ENCODE measurements around the gene ADARB1. TPM values are rescaled to one million over a fixed set of nuclear protein-coding genes. Genes with fewer than 3 reads are reported as not detected.

ADARB1 gene
- polyA plus RNA-seq, 1 of the 3 experiments (the other 2 are of a cell fraction) = 7.8 TPM

- peaks cover 0 to 15% of the 10 kb centered on the region in 2 experiments for H3K36me3 ChIP-seq (replicated peaks in 1 of 2; ENCODE audit: control insufficient read depth in 1 of 2, insufficient read depth in 2 of 2, low read length in 1 of 2)
- no peak for TF ChIP-seq PBX3 (IDR thresholded peaks at IDR 0.05)
- TF ChIP-seq EZH2phosphoT487 (IDR thresholded peaks at IDR 0.05; ENCODE audit: borderline replicate concordance, low read depth) = no peak
- no peak for TF ChIP-seq SIN3A (IDR thresholded peaks at IDR 0.05; ENCODE audit: borderline replicate concordance, low read depth, low read length)
- no peak for TF ChIP-seq IRF3 (IDR thresholded peaks at IDR 0.05; ENCODE audit: low read depth, low read length)
- no peak for TF ChIP-seq USF2 (IDR thresholded peaks at IDR 0.05; ENCODE audit: borderline replicate concordance, low read depth, low read length)
- TF ChIP-seq CHD2 (IDR thresholded peaks at IDR 0.05; ENCODE audit: low read length, partially characterized antibody) = no peak
- no peak for TF ChIP-seq FOXM1 (IDR thresholded peaks at IDR 0.05; ENCODE audit: low read depth)
- no peak for TF ChIP-seq MEF2A (IDR thresholded peaks at IDR 0.05; ENCODE audit: borderline replicate concordance, low read depth)
- TF ChIP-seq RCOR1 (IDR thresholded peaks at IDR 0.05; ENCODE audit: low read length) = no peak
- no peak for TF ChIP-seq REST (IDR thresholded peaks at IDR 0.05; ENCODE audit: low read depth, low read length)
- no peak for TF ChIP-seq FOSL2 (IDR thresholded peaks at IDR 0.05; ENCODE audit: borderline replicate concordance, low read depth)
- TF ChIP-seq TEAD4 (IDR thresholded peaks at IDR 0.05; ENCODE audit: borderline replicate concordance, insufficient read depth) = no peak
- no peak overlapping the region for H3K4me3 ChIP-seq (ENCODE audit: low read depth in 2 of 2, low read length in 1 of 2)
- H3K9me2 ChIP-seq = no peaks in the 10 kb centered on the region
- POLR2A ChIA-PET = no interaction called here
- no peak overlapping the region for H3K27ac ChIP-seq (ENCODE audit: low read depth in 2 of 2, low read length in 1 of 2)
- 83% methylated on average over 17 of the region's 17 CpGs for WGBS (ENCODE audit: low lambda C conversion rate)
- peaks cover 0 to 34% of the 10 kb centered on the region in 2 experiments; a peak in 1 of 4 replicates for H3K4me1 ChIP-seq (ENCODE audit: control insufficient read depth in 1 of 2, insufficient read depth in 2 of 2, low read depth in 1 of 2, low read length in 1 of 2)
- CTCF ChIA-PET = interaction anchor here (1.3 kb wide), 1 partner anchor 180 kb away, joined by 3 read pairs; no protein-coding TSS in a partner anchor
- H4K20me1 ChIP-seq (ENCODE audit: insufficient read depth) = no peaks in the 10 kb centered on the region
- H3K9me3 ChIP-seq = no peaks in the 10 kb centered on the region
- no peak overlapping the region for H3K9ac ChIP-seq
- no peaks in the 10 kb centered on the region for H3K27me3 ChIP-seq (ENCODE audit: insufficient read depth)
- H3K4me2 ChIP-seq = no peak overlapping the region
- H3F3A ChIP-seq (replicated peaks; ENCODE audit: insufficient read depth) = peaks cover 3% of the 10 kb centered on the region
- DNase-seq = peak; percentile 39
- no peak overlapping the region for H2AFZ ChIP-seq (ENCODE audit: low read depth)
- H3K79me2 ChIP-seq (ENCODE audit: insufficient read depth) = no peaks in the 10 kb centered on the region
Observed at GRCh38 chr21:45259206-45259840, 184.9 kb downstream of the ADARB1 start.
